Activated T-cell treated with anti-CD3 and anti-CD28 coated beads, Interleukin-2, amount 50 U/mL, for 24 hours (primary cell): ENCODE measurements around the gene HTN3.
"Not testable (repeated sequence)": the region's sequence is repeated elsewhere in the genome, so short reads cannot be mapped to it uniquely, and the experiment has no call there.

Experiments used
- DNase-seq: peaks from one replicate; pipeline ENCODE4 v3.0.0-alpha.2; 2020
- H3K27ac Mint-ChIP-seq: 2 replicates; pipeline ENCODE4 v1.8.0; 2020; ENCODE audit warnings: mild to moderate bottlenecking, mixed read lengths
- H3K27me3 Mint-ChIP-seq: 2 replicates; pipeline ENCODE4 v1.8.0; 2020; ENCODE audit warnings: mixed read lengths
- H3K36me3 Mint-ChIP-seq: 2 replicates; pipeline ENCODE4 v1.8.0; 2020; ENCODE audit warnings: low read depth, mixed read lengths
- H3K4me1 Mint-ChIP-seq: 2 replicates; pipeline ENCODE4 v1.8.0; 2020; ENCODE audit warnings: low read depth, mixed read lengths
- H3K4me3 Mint-ChIP-seq: 2 replicates; pipeline ENCODE4 v1.8.0; 2020; ENCODE audit warnings: mild to moderate bottlenecking, moderate library complexity, mixed read lengths
- H3K9me3 Mint-ChIP-seq: 2 replicates; pipeline ENCODE4 v1.8.0; 2020; ENCODE audit warnings: mixed read lengths

The HTN3 gene

DNA sequence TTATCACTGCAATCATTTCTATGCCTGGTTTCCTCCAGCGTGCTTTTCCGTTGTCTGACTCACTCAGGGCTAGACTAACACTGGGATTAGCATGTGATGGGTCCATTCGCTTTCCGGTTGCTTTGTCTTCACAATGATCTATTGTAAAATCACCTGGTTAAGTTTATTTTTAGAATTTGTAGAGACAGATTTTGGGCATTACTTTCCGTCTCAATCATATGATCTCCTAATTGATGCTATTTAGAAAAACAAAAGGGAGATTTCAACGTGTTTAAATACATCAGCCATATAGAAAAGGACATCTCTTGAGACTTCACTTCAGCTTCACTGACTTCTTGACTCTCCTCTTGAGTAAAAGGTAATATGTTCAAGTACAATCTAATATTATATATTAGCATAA lies 21.9 kb downstream of the HTN3 start, which contains the start of gene HTN1:
Gene HTN1 (plus strand): TSS at position 301 of the 400 bp plus-strand sequence. CDS start 2,639 bp downstream, outside the sequence.
- H3K27me3 Mint-ChIP-seq, DNase-seq, H3K4me1 Mint-ChIP-seq, H3K36me3 Mint-ChIP-seq, H3K4me3 Mint-ChIP-seq, H3K9me3 Mint-ChIP-seq, H3K27ac Mint-ChIP-seq: not testable (repeated sequence)

DNA sequence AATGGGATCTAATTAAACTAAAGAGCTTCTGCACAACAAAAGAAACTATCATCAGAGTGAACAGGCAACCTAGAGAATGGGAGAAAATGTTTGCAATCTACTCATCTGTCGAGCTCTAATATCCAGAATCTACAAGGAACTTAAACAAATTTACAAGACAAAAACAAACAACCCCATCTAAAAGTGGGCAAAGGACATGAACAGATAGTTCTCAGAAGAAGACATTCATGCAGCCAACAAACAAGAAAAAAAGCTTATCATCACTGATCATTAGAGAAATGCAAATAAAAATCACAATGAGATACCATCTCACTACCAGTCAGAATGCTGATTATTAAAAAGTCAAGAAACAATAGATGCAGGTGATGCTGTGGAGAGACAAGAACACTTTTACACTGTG lies 28.3 kb downstream of the HTN3 start:
- not testable (repeated sequence) for H3K36me3 Mint-ChIP-seq, H3K27ac Mint-ChIP-seq, H3K9me3 Mint-ChIP-seq, H3K27me3 Mint-ChIP-seq, H3K4me1 Mint-ChIP-seq, H3K4me3 Mint-ChIP-seq, DNase-seq

DNA sequence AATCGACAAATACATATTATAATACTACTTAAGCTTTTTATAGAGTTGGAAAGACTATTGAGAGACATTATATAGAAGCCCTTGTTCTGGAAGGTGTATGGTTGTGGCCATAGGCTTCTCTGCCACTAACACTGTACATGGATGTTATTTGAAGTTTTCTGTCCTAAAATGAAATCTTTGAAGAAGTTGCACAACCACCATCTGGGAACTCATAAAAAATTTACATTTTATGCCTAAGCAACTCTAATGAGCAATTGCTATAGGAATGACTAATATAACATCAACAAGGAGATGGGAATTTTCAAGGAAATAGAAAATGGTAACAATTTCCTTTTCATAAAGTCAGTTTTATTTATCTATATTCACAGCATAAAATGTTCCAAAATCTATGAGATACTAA lies 29.4 kb downstream of the HTN3 start:
- Mint-ChIP-seq H3K9me3 (peaks cover 3% of the 10 kb centered on the region), H3K4me3 (no peak overlapping the region), H3K36me3 (no peaks in the 10 kb centered on the region), H3K4me1 (no peaks in the 10 kb centered on the region), H3K27me3 (no peaks in the 10 kb centered on the region), H3K27ac (no peak overlapping the region)
- DNase-seq = no peak

DNA sequence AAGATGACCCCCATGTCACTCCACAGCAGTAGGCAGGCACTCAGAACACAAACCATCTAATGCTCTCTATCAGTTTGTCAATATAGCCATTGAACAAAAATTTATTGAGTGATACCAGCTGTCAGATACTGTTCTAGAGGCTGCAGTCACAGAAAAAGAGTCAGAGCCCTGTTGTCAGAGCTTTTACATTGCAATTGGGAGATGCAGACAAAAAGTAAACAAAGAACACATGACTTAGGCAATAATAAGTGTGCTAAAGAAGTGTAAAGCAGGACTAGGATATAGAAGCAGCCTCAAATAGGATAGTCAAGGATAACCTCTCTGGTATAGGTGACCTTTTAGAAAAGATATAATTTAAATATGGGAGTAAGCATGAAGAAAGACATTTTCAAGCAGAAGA lies 30.9 kb downstream of the HTN3 start:
- no peak for DNase-seq
- H3K27me3 Mint-ChIP-seq = no peaks in the 10 kb centered on the region
- H3K9me3 Mint-ChIP-seq = peaks cover 3% of the 10 kb centered on the region
- no peak overlapping the region for H3K27ac Mint-ChIP-seq
- H3K4me1 Mint-ChIP-seq = no peaks in the 10 kb centered on the region
- H3K4me3 Mint-ChIP-seq = no peak overlapping the region
- H3K36me3 Mint-ChIP-seq = no peaks in the 10 kb centered on the region

DNA sequence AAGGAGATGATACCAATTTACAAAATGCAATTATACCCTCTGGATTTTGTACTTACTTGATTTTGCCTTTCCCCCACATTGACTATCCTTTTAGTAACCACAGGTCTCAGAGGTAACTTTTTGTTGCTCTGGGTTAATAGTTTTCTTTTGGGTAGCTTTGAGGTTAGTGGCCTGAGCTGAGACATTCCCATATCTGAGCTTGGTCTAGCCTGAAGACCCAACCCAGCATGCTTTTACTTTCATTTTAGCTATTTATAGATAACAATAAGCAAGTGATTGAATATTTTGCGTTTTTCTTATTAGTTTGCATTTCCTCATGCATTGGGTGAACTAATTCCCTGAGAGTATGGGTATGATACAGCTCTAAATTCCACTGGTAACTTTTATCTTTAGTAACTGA lies 33.7 kb downstream of the HTN3 start:
- Mint-ChIP-seq H3K9me3 (no peaks in the 10 kb centered on the region), H3K36me3 (no peaks in the 10 kb centered on the region), H3K27ac (no peak overlapping the region), H3K27me3 (no peaks in the 10 kb centered on the region), H3K4me3 (no peak overlapping the region), H3K4me1 (no peaks in the 10 kb centered on the region)
- no peak for DNase-seq

DNA sequence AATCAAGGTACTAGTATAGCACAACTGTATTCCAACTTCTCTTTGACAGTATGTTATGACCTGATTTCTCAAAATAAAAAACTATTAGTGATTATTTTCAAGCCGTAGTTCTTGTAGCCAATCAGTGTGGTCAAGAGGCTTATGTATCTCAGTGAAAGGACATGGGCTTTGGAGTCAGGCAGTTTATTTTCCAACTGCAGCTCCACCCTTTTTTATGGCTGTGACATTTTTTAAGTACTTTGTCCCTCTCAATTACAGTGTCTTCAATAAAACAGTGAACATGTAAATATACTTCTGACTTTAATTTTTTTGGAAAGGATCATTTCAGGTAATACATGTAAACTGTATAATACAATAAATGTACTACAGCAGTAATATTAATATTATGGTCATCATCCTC lies 51.9 kb downstream of the HTN3 start:
- Mint-ChIP-seq H3K9me3 (no peaks in the 10 kb centered on the region), H3K4me3 (no peak overlapping the region), H3K27ac (no peak overlapping the region), H3K27me3 (no peaks in the 10 kb centered on the region), H3K36me3 (no peaks in the 10 kb centered on the region), H3K4me1 (no peaks in the 10 kb centered on the region)
- DNase-seq = no peak
